ENCODE measurements around the gene JAZF1. TPM values are rescaled to one million over a fixed set of nuclear protein-coding genes. Genes with fewer than 3 reads are reported as not detected.

Gene JAZF1
- total RNA-seq, 1 experiment from 2014 or later: 0.90 TPM

DNA sequence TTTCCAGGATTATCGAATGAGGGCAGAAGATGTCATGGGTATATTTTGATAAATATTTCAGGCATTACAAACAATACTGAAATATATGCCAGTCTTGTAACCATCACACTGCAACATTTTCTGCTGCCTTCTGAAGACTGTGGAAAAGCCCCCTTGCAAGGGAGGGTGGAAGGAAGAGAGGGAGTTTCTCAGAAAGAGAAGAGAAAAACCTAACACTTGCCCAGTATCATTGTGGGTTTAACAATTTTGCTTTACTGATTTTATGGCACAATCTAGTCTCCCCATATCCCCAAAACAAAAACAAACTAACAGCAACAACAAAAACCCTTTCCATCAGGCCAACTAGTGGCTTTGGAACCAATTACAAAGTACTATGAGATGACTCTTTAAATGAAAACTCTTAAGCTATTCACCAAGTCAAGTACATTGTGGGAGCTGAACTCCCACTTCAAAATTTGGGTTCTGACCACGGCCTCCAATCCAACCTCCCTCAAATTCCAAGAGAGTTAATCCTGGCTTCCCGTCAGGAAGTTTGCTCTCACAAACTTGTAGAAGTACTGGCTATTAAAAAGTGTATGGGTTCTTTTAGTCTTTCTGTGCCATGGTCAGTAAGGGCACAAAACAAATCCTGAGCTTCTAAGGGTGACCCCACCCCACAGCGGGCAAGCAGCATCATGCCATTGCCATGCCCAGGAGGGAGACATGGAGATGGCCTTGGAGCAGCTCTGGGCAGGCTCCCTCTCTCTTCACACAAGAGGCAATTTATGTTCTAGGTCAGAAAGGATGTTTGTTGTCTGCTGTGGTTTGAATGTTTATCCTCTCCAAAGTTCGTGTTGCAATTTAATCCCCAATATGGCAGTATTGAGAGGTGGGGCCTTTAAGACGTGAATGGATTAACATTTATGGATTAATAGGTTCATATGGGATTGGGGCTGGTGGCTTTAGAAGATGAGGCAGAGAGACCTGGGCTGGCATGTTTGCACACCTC, 96.3 kb downstream of the JAZF1 start:
- no peaks in the 10 kb centered on the region for H3K36me3 ChIP-seq (ENCODE audit: low read depth)
- H2AFZ ChIP-seq: no peak overlapping the region
- no peaks in the 10 kb centered on the region for H4K20me1 ChIP-seq (ENCODE audit: insufficient read depth)
- POLR2A ChIA-PET (ENCODE audit: unreplicated experiment): no interaction called here
- H3K79me2 ChIP-seq (ENCODE audit: low read depth): no peaks in the 10 kb centered on the region
- no peaks in the 10 kb centered on the region for H3K9me3 ChIP-seq (ENCODE audit: insufficient read depth, low read depth)
- H3K4me1 ChIP-seq (replicated peaks; ENCODE audit: insufficient read depth): no peaks in the 10 kb centered on the region
- H3F3A ChIP-seq (ENCODE audit: insufficient read depth, low read depth): no peaks in the 10 kb centered on the region
- H3K27me3 ChIP-seq (ENCODE audit: insufficient read depth, low read depth): no peaks in the 10 kb centered on the region
- no peak for DNase-seq
- no peak for TF ChIP-seq EZH2 (IDR thresholded peaks at IDR 0.05; ENCODE audit: low read depth)
- TF ChIP-seq, protein P1, sequence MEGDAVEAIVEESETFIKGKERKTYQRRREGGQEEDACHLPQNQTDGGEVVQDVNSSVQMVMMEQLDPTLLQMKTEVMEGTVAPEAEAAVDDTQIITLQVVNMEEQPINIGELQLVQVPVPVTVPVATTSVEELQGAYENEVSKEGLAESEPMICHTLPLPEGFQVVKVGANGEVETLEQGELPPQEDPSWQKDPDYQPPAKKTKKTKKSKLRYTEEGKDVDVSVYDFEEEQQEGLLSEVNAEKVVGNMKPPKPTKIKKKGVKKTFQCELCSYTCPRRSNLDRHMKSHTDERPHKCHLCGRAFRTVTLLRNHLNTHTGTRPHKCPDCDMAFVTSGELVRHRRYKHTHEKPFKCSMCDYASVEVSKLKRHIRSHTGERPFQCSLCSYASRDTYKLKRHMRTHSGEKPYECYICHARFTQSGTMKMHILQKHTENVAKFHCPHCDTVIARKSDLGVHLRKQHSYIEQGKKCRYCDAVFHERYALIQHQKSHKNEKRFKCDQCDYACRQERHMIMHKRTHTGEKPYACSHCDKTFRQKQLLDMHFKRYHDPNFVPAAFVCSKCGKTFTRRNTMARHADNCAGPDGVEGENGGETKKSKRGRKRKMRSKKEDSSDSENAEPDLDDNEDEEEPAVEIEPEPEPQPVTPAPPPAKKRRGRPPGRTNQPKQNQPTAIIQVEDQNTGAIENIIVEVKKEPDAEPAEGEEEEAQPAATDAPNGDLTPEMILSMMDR (conservative IDR thresholded peaks at IDR 0.05): no peak
- BruUV-seq (replicated peaks): no TSS peak
- no peaks in the 10 kb centered on the region for H3K9me2 ChIP-seq (ENCODE audit: insufficient read depth)
- no peak overlapping the region for H3K4me3 ChIP-seq
- CTCF ChIA-PET: interaction anchor here (0.5 to 0.6 kb wide), 2 partner anchors 13 to 21 kb away, joined by 3 to 16 read pairs; no protein-coding TSS in a partner anchor
- no peak overlapping the region for H3K4me2 ChIP-seq
- no peak overlapping the region for H3K27ac ChIP-seq
- intact Hi-C loops (cut with micrococcal nuclease; ENCODE audit: unreplicated experiment): no loop called here

DNA sequence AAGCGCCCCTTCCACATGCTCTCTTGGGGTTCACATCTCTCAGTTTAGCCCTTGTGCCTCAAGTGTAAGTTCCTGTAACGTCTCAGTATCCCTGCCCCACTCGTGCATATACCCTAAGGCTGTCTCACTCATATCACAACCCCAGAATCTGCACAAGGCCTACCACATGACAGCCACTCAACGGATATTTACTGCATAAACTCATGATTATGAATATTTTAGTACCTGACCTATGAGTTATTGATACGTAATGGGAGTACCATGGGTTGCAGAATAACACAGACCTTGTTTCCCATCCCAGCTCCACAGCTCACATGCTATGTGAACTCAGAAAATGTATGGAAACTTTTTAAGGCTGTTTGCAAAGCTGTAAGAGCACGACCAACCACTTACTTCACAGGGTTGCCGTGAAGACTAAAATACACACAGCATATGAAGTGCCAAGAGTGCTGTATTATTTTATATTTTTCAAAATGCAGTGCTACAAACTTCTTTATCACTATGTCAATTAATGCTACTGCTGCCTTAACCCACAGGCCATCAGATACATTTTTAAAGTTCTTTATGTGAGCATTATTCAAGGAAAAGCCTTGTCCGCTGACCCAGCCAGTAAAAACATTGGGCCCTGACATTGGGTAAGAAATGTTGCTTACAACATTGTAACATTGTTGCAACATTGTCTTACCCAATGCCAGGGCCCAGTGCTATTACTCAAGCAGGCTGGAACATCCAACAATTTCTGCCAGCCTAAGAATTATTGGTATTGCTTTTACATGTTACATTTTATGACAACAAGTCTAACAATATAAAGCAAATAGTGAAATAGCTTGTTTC, 97.2 kb downstream of the JAZF1 start:
- Histone ChIP-seq H3K4me3 (no peak overlapping the region), H3F3A (ENCODE audit: insufficient read depth, low read depth) (no peaks in the 10 kb centered on the region), H2AFZ (no peak overlapping the region), H3K4me2 (no peak overlapping the region), H4K20me1 (ENCODE audit: insufficient read depth) (no peaks in the 10 kb centered on the region), H3K9me3 (ENCODE audit: insufficient read depth, low read depth) (no peaks in the 10 kb centered on the region), H3K27ac (no peak overlapping the region), H3K27me3 (ENCODE audit: insufficient read depth, low read depth) (no peaks in the 10 kb centered on the region), H3K79me2 (ENCODE audit: low read depth) (no peaks in the 10 kb centered on the region), H3K9me2 (ENCODE audit: insufficient read depth) (no peaks in the 10 kb centered on the region), H3K36me3 (ENCODE audit: low read depth) (no peaks in the 10 kb centered on the region), H3K4me1 (replicated peaks; ENCODE audit: insufficient read depth) (no peaks in the 10 kb centered on the region)
- DNase-seq: peak in 1 of 2 experiments; percentile 43
- no TSS peak for BruUV-seq (replicated peaks)
- intact Hi-C loops (cut with micrococcal nuclease; ENCODE audit: unreplicated experiment): no loop called here
- ChIA-PET CTCF (no interaction called here), POLR2A (ENCODE audit: unreplicated experiment) (no interaction called here)
- no peak for TF ChIP-seq EZH2 (IDR thresholded peaks at IDR 0.05; ENCODE audit: low read depth)
- TF ChIP-seq, protein P1 (conservative IDR thresholded peaks at IDR 0.05): no peak

DNA sequence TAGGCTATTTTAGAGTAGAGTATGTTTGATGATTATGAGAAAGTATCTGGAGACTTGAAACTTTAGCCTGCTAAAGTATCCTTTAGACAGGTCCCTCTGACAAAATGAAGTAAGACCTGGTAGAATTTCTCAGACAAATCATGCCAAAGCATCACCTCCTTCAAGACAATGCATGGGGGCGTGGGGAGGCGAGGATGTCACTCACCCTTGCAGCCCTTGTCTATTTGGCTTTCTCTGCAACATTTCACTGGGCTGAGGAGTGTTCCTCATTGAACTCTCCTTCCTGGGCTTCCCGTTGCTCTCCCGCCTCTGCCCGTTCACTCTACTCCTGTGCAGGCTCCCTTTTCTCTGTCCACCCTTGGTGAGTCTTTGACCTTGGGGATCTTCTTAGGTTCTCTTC, 98.5 kb downstream of the JAZF1 start:
- POLR2A ChIA-PET (ENCODE audit: unreplicated experiment): no interaction called here
- no TSS peak for BruUV-seq (replicated peaks)
- no peak for DNase-seq

More for the DNA sequence above, 98.5 kb downstream of the JAZF1 start:
- Histone ChIP-seq H3K27me3 (ENCODE audit: insufficient read depth, low read depth) (no peaks in the 10 kb centered on the region), H3F3A (ENCODE audit: insufficient read depth, low read depth) (no peaks in the 10 kb centered on the region), H3K4me1 (replicated peaks; ENCODE audit: insufficient read depth) (no peaks in the 10 kb centered on the region), H3K4me3 (no peak overlapping the region), H3K4me2 (no peak overlapping the region), H4K20me1 (ENCODE audit: insufficient read depth) (no peaks in the 10 kb centered on the region), H3K9me2 (ENCODE audit: insufficient read depth) (no peaks in the 10 kb centered on the region), H2AFZ (no peak overlapping the region), H3K79me2 (ENCODE audit: low read depth) (no peaks in the 10 kb centered on the region), H3K36me3 (ENCODE audit: low read depth) (no peaks in the 10 kb centered on the region), H3K27ac (no peak overlapping the region), H3K9me3 (ENCODE audit: insufficient read depth, low read depth) (no peaks in the 10 kb centered on the region)
- intact Hi-C loops (cut with micrococcal nuclease; ENCODE audit: unreplicated experiment): no loop called here
- TF ChIP-seq, protein P1 (conservative IDR thresholded peaks at IDR 0.05): no peak
- no peak for TF ChIP-seq EZH2 (IDR thresholded peaks at IDR 0.05; ENCODE audit: low read depth)
- CTCF ChIA-PET: no interaction called here

Data from PC-9 (cell line).